GM10266 (cell line): ENCODE data around the gene STEAP2.

Source experiments
- DNase-seq: peaks from one replicate; pipeline ENCODE4 v3.0.0; 2012; ENCODE audit errors: extremely low spot score
- CTCF ChIP-seq: IDR thresholded peaks from 2 replicates; pipeline ENCODE4 v1.5.1; 2012; ENCODE audit warnings: mild to moderate bottlenecking, low read depth; ENCODE audit not compliant: control insufficient read depth, insufficient read depth; ENCODE audit errors: missing control alignments

STEAP2 gene

GRCh38 chr7:90271753-90272152 lies 60.2 kb downstream of the STEAP2 start:
- TF ChIP-seq CTCF: no peak
- no peak for DNase-seq

GRCh38 chr7:90272242-90272641 lies 60.7 kb downstream of the STEAP2 start:
- no peak for TF ChIP-seq CTCF
- DNase-seq: no peak

GRCh38 chr7:90274161-90274560 lies 62.6 kb downstream of the STEAP2 start:
- no peak for DNase-seq
- no peak for TF ChIP-seq CTCF

GRCh38 chr7:90276033-90276728 lies 64.6 kb downstream of the STEAP2 start:
- TF ChIP-seq CTCF: no peak
- DNase-seq: no peak
